GM12891 (cell line): ENCODE results near the gene FARP2.
"Not testable (repeated sequence)": the region's sequence is repeated elsewhere in the genome, so short reads cannot be mapped to it uniquely, and the experiment has no call there.

ENCODE experiments used
- DNase-seq: peaks from one replicate; pipeline ENCODE4 v3.0.0; 2011; ENCODE audit warnings: low spot score; ENCODE audit not compliant: insufficient read length
- FAIRE-seq: peaks from 2 replicates; lab custom pipeline; 2011; peaks lifted over from hg19 to GRCh38; lab: Jason Lieb, UNC
- PAX5 ChIP-seq: IDR thresholded peaks from 2 replicates; pipeline ENCODE4 v1.6.1; 2011; ENCODE audit warnings: low read length, moderate library complexity, mild to moderate bottlenecking; ENCODE audit not compliant: insufficient read depth, severe bottlenecking
- POLR2A ChIP-seq: IDR thresholded peaks from 2 replicates; pipeline ENCODE4 v1.6.1; 2011; ENCODE audit warnings: low read depth, low read length, control low read depth
- POLR2AphosphoS5 ChIP-seq: IDR thresholded peaks from 2 replicates; pipeline ENCODE4 v1.6.1; 2011; ENCODE audit warnings: low read depth, low read length, control low read depth
- POU2F2 ChIP-seq: IDR thresholded peaks from 2 replicates; pipeline ENCODE4 v1.6.1; 2011; ENCODE audit warnings: low read depth, mild to moderate bottlenecking, control low read depth, low read length, moderate library complexity
- SPI1 ChIP-seq: IDR thresholded peaks from 2 replicates; pipeline ENCODE4 v1.6.1; 2011; ENCODE audit warnings: low read depth, low read length, control low read depth
- TAF1 ChIP-seq: IDR thresholded peaks from 2 replicates; pipeline ENCODE4 v1.6.1; 2011; ENCODE audit warnings: low read depth, low read length, control low read depth

The FARP2 gene

GRCh38 chr2:241363426-241363825 lies 7.3 kb downstream of the FARP2 start:
- FAIRE-seq (peak; percentile 23), DNase-seq (no peak)
- TF ChIP-seq POU2F2 (no peak), SPI1 (no peak), POLR2A (0 out of 2 replicates have a peak, but pooled peaks have one; percentile 28), PAX5 (no peak)

DNA sequence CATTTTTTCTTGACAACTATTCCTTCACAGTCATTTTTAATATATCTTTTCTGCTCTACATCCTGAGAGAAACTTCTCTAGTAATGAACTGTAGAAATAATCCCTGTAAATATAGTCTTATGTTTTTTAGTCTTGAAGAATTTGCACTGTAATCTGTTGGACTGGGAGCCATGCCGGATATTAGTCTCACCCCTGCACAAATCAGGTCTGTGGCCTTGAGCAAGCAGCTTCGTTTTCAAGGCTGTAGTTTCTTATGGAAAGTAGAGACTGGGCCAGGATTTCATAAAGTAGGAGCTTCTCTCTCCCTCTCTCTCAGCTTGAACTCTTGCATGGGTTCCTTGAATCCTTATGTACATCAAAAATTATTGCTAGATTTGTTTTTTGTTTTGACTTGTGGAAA lies 8.7 kb downstream of the FARP2 start:
- no peak for FAIRE-seq

DNA sequence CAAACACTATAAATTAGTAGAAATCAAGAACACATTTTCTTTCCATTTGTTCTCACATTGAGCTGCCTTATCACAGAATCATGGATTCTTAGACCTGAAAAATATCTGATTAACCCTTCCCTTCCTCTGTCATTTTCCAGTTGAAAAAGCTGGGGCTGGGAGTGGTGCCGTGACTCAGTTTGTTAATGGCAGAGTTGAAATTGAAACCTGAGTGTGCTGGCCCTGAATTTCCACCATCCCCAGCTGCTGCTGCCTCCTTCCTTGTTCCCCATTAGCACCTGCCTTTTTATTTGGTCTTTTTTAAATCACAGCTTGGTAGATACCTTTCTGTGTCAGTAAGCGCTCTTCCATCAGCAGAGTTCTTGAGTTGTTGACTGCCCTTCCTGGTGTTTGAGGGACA lies 10.6 kb downstream of the FARP2 start:
- TF ChIP-seq SPI1 (no peak), POLR2A (no peak), POU2F2 (no peak), POLR2AphosphoS5 (no peak), TAF1 (no peak), PAX5 (no peak)
- DNase-seq, result no peak
- FAIRE-seq, result peak; percentile 83

More for the DNA sequence above, 8.7 kb downstream of the FARP2 start:
- DNase-seq, result no peak
- TF ChIP-seq POLR2AphosphoS5 (no peak), POLR2A (no peak), PAX5 (no peak), SPI1 (no peak), POU2F2 (no peak), TAF1 (no peak)

- FAIRE-seq (peak; percentile 28), DNase-seq (no peak)
- TF ChIP-seq POU2F2, result no peak
- TF ChIP-seq POLR2A, result no peak
- TF ChIP-seq PAX5, result no peak
- TF ChIP-seq SPI1, result no peak
- no peak for TF ChIP-seq TAF1
- TF ChIP-seq POLR2AphosphoS5, result no peak
Measured at GRCh38 chr2:241368643-241369042, 12.6 kb downstream of the FARP2 start.

GRCh38 chr2:241372361-241372992 lies 16.4 kb downstream of the FARP2 start:
- FAIRE-seq (peak; percentile 5), DNase-seq (no peak)
- TF ChIP-seq PAX5 (no peak), TAF1 (no peak), SPI1 (no peak), POLR2AphosphoS5 (no peak), POU2F2 (no peak), POLR2A (no peak)

GRCh38 chr2:241373446-241373845 lies 17.4 kb downstream of the FARP2 start:
- FAIRE-seq (no peak), DNase-seq (no peak)
- TF ChIP-seq PAX5 (no peak), POLR2A (no peak), POLR2AphosphoS5 (no peak), SPI1 (no peak), TAF1 (no peak), POU2F2 (no peak)

DNA sequence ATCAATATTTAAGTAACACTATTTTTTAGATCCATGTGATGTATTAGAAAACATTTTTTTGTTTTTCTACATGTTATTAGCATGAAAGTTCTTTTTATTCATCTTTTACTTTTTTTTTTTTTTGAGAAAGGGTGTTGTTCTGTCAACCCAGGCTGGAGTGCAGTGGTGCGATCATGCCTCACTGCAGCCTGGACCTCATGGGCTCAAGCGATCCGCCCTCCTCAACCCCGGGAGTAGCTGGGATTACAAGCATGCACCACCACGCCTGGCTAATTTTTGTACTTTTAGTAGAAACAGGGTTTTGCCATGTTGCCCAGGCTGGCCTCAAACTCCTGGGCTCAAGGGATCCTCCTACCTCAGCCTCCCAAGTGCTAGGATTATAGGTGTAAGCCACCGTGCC lies 17.8 kb downstream of the FARP2 start:
- FAIRE-seq, result peak; percentile 52
- not testable (repeated sequence) for DNase-seq

DNA sequence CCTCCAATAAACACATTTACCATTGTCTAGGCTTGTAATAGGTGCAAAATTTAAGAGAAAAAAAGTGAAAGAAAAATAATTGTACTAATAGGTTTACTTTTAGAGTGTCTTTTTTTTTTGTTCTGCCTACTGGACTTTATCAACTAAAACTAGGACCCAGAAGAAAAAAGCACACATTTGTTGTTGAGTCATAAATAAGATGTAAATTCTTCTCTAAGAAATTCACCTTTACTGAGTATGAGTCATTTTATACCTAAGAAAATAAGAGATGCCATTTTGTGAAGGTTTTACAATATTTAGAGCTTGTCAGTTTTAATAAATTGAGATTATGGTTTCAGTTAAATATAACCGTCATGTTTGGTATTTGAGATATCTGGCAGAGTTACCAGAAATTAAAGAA lies 19.2 kb downstream of the FARP2 start:
- no peak for DNase-seq
- TF ChIP-seq SPI1 (no peak), POU2F2 (no peak), POLR2AphosphoS5 (no peak), TAF1 (no peak), PAX5 (no peak), POLR2A (no peak)
- no peak for FAIRE-seq

- TF ChIP-seq POLR2A (no peak), SPI1 (no peak), POLR2AphosphoS5 (no peak), POU2F2 (no peak), PAX5 (no peak), TAF1 (no peak)
- DNase-seq (no peak), FAIRE-seq (no peak)
Measured at GRCh38 chr2:241376808-241377207, 20.7 kb downstream of the FARP2 start.

GRCh38 chr2:241378816-241379215 lies 22.7 kb downstream of the FARP2 start:
- TF ChIP-seq POU2F2 (no peak), SPI1 (no peak), POLR2A (no peak), TAF1 (no peak), POLR2AphosphoS5 (no peak), PAX5 (no peak)
- DNase-seq, result no peak
- peak; percentile 9 for FAIRE-seq
